Retinal pigment epithelial cell (primary cell): Measurements from ENCODE around the gene DSC3.

Experiments
- DNase-seq: peaks from one replicate; pipeline ENCODE4 v3.0.0-alpha.2; 2010; ENCODE audit warnings: low read depth
- H3K4me3 ChIP-seq: 2 replicates; pipeline ENCODE4 v1.5.1; 2011; ENCODE audit warnings: mild to moderate bottlenecking, low read length, control low read depth, moderate library complexity
- CTCF ChIP-seq: conservative IDR thresholded peaks from 2 replicates; pipeline ENCODE4 v1.5.1; 2011; ENCODE audit warnings: low read depth, low read length, control low read depth, inconsistent platforms

DSC3 gene

GRCh38 chr18:31056296-31056695 is 13.8 kb upstream of the DSC3 start:
- no peak for DNase-seq
- no peak overlapping the region for H3K4me3 ChIP-seq
- TF ChIP-seq CTCF, result no peak

DNA sequence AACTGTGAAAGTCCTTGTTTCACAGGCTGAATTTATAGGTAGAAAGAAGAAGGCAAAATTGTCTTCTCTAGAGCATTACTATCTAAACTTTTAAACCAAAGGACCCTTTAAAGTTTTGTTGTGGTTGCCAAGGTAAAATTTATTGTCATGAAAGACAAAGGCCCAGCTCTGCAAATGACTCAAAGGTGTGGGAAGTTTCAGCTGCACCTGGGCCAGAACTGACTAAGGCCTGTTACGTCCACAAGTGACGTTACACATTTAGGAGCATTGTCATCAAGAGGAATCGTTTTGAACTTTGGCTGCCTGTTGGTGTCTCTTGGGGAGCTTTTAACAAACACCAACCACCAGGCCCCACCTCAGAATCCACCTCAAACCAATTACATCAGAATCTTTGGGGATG is 8.1 kb upstream of the DSC3 start:
- H3K4me3 ChIP-seq, result no peak overlapping the region
- TF ChIP-seq CTCF, result no peak
- no peak for DNase-seq

DNA sequence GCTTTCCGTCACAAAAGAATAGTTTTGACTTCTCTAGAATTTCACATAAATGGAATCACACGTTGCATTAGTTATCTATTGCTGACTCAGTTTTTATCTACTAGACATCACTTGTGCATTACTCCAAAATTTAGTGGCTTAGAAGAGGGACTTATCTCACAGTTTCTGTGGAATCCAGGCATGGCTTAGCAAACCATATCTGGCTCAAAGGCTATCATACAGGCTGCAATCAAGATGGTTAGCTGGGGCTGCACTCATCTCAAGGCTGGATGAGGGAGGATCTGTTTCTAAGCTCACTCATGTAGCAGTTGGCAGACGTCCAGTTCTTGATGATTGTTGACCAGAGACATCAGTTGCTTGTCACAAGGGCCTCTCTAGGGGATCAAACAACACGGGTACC is 6.6 kb upstream of the DSC3 start:
- no peak overlapping the region for H3K4me3 ChIP-seq
- TF ChIP-seq CTCF, result no peak
- DNase-seq, result no peak

GRCh38 chr18:31048216-31048615 is 5.7 kb upstream of the DSC3 start:
- no peak for TF ChIP-seq CTCF
- DNase-seq, result no peak
- no peak overlapping the region for H3K4me3 ChIP-seq

DNA sequence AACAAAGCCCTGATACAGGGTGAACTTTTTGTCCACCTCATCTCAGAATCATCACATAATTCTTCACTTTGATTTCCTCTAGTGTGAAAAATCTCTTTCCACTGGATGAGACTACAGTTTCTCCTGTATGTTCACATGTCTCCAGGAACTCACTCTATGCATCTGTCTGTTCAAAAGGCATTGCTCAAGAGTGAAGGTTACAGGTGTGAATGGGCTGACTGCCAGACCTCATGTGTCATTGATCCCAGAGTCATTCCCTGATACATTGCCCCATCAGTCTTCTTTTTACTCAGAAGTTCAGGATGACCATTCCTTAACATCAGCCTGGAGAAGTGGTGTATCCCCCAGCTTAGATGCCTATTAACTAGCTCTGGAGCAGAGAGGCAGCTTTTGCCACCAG is 4.4 kb upstream of the DSC3 start:
- no peak for DNase-seq
- no peak overlapping the region for H3K4me3 ChIP-seq
- no peak for TF ChIP-seq CTCF

DNA sequence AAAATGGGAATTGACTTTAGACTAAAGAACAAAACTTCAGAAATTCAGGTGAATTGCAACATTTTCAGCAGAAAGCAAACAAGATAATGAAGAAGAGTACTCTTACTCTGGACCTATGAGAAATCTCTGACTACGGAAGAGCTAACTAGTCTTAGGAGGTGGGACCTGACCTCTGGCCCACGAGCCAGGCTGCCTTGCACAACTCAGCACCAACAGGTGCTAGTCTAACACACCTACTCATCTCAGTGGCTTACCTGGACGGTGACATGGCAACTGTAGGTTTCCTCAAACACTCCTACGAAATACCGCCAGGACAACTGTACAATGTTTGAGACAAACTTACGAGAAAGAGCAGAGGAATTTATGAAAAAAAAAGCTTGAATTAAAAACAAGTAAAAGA is 3.1 kb upstream of the DSC3 start:
- TF ChIP-seq CTCF, result no peak
- no peak overlapping the region for H3K4me3 ChIP-seq
- DNase-seq, result no peak

GRCh38 chr18:31044926-31045325 is 2.4 kb upstream of the DSC3 start:
- no peak for DNase-seq
- no peak overlapping the region for H3K4me3 ChIP-seq
- no peak for TF ChIP-seq CTCF
